GM18861 (cell line): ENCODE data around the gene GID4.

Experiments
- ATAC-seq: cut with Tn5 transposase; IDR thresholded peaks from one replicate; pipeline ENCODE4 v1.9.1; 2021; ENCODE audit not compliant: unreplicated experiment

Gene GID4

GRCh38 chr17:18042983-18043382, 3.8 kb downstream of the GID4 start:
- ATAC-seq = no peak

- ATAC-seq = no peak
These were observed 4.3 kb downstream of the GID4 start for GRCh38 chr17:18043491-18043890.

- ATAC-seq = no peak
These were observed 5.4 kb downstream of the GID4 start for GRCh38 chr17:18044609-18045008.

GRCh38 chr17:18045691-18046350, 6.6 kb downstream of the GID4 start:
- no peak for ATAC-seq

GRCh38 chr17:18055597-18055996, 16.4 kb downstream of the GID4 start:
- ATAC-seq = no peak

GRCh38 chr17:18056214-18056613, 17.0 kb downstream of the GID4 start:
- ATAC-seq = no peak

- no peak for ATAC-seq
These were observed 20.1 kb downstream of the GID4 start for GRCh38 chr17:18059283-18059682.

- ATAC-seq = no peak
These were observed 24.8 kb downstream of the GID4 start for GRCh38 chr17:18064053-18064452.

- ATAC-seq = no peak
These were observed 26.3 kb downstream of the GID4 start for GRCh38 chr17:18065546-18065945.

- ATAC-seq = no peak
These were observed 27.7 kb downstream of the GID4 start for GRCh38 chr17:18066866-18067265.

- no peak for ATAC-seq
These were observed 29.9 kb downstream of the GID4 start for GRCh38 chr17:18069101-18069500.

GRCh38 chr17:18070861-18071340, 31.7 kb downstream of the GID4 start:
- ATAC-seq = no peak

- no peak for ATAC-seq
These were observed 32.5 kb downstream of the GID4 start for GRCh38 chr17:18071751-18072150.

GRCh38 chr17:18074566-18075272, 35.5 kb downstream of the GID4 start:
- no peak for ATAC-seq

GRCh38 chr17:18076936-18077335, 37.7 kb downstream of the GID4 start:
- no peak for ATAC-seq

- ATAC-seq = no peak
These were observed 40.3 kb downstream of the GID4 start for GRCh38 chr17:18079543-18079942.

- ATAC-seq = no peak
These were observed 45.0 kb downstream of the GID4 start for GRCh38 chr17:18084256-18084655.

- ATAC-seq = peak; percentile 82
These were observed 48.6 kb downstream of the GID4 start, which contains the start of gene DRG2 for GRCh38 chr17:18087610-18088491. TSS of gene DRG2 (plus strand) at chr17:18087948. CDS start at chr17:18088024, 76 bp downstream.

GRCh38 chr17:18089613-18090012, 50.4 kb downstream of the GID4 start:
- ATAC-seq = no peak

GRCh38 chr17:18093616-18094408, 54.6 kb downstream of the GID4 start:
- ATAC-seq = no peak

- ATAC-seq = no peak
These were observed 55.2 kb downstream of the GID4 start for GRCh38 chr17:18094409-18094807.
